Embryonic facial prominence (tissue), 1 donor: ENCODE measurements around the gene NLRC5.

Experiments
- DNase-seq: peaks from one replicate; pipeline ENCODE4 v3.0.0-alpha.2; 2016; ENCODE audit errors: extremely low spot score

Gene NLRC5

DNA sequence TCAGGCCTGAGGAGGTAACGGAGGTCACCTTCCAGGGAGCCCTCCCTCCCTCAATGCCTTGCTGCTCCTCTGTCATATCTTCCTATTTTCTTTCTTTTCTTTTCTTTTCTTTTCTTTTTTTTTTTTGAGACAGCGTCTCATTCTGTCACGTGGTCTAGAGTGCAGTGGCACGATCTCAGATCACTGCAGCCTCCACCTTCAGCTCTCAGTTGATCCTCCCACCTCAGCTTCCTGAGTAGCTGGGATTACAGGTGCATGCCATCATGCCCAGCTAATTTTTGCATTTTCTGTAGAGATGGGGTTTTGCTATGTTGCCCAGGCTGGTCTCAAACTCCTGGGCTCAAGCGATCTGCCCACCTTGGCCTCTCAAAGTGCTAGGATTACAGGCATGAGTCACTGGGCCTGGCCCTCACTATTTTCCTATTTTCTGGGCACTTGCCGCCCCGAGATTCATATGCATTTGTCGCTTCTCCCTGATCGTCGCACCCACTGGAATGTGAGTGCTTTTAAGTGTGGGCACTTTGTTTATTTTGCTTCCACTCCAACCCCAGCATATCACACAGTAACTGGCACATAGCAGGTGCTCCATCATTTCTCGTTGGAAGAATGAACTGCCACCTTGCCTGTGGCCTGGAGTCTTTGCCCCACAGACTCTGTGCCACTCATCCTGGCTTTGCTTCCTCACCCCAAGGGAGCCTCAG, 134.8 kb downstream of the NLRC5 start:
- DNase-seq, result no peak

DNA sequence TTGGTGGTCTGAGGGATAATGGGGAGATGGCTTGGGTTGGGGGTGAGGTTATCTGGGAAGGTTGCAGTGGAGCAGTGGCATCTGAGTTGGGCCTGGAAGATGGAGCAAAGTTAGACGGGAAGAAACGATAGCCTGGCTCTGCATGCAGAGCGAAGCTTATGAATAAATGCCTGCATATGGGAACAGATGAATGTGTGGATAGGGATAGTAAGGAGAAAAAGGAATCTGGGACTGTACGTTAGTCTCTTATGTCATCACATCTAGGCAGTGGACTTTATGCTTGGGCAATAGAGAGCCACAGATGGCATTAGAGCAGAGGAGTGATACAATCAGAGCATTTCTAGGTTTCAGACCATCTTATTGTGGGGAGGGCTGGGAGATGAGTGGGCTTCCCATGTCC, 136.0 kb downstream of the NLRC5 start:
- DNase-seq, result no peak

DNA sequence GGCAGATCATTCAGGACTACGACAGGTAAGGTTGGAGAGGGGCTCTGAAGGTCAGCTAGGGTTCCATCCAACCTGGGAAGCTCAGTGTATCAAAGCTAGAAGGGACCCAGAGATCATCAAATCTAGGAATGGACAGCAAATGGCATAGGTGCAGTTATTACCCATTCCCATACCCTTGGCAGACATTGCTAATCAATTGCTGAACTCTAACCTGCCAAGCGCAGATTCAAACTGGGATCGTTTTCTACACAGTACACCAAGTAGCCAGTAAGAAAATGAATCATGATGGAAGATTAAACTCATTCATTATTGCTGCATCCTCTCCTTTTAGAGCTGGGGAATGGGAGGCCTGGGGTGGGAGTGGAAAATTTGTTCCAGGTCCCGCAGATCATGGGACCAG, 136.6 kb downstream of the NLRC5 start:
- DNase-seq, result no peak

DNA sequence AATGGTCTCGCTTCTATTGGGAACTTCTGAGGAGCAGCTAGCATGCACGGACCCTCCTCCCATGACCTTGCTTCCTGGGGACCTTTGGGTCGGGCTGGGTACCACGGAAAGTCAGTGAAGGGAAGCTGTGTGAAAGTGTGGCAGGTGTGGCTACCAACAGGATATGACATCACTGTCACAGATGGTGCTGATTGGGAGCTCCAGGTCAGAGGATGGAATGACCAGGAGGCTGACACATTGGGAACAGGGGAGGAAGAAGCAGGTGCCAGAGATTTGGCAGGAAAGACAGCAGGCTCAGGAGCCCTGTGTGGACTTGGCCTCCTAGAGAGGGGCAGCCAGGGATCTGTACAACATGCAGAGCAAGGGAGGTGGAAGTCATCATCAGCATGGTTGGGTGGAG, 137.1 kb downstream of the NLRC5 start:
- DNase-seq, result no peak

DNA sequence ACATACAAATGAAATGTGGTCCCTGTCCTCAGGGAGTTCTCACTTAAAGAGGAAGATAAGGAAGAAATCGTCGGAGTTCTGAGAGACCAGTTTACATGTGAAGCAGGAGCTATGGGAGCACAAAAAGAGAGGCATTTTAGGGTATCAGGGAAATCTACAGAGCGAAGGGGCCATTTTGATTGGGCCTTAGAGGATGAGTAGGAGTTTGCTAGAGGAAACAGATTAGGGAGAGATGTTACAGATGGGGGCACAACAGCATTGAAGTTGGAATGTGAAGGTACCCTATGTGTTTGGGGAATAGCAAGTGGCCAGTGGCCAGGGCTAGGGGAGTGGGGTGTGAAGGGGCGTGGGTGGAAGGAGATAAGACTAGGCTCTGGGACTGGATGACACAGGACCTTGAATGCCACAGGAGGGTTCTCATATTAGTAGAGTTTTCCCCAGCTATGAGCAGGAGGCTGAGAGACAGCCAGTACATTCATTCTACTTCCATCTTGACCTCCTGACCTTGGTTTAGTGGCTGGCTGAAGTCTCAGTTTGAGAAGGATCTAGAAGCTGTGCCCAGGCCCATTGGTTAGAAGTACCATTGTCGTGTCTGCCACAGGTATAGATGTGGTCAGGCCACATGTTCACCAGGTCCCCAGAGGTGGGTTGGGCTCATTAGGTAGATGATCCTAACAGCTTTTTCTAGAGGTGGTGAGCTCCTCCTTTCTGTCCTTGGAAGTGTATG, 137.8 kb downstream of the NLRC5 start:
- no peak for DNase-seq

DNA sequence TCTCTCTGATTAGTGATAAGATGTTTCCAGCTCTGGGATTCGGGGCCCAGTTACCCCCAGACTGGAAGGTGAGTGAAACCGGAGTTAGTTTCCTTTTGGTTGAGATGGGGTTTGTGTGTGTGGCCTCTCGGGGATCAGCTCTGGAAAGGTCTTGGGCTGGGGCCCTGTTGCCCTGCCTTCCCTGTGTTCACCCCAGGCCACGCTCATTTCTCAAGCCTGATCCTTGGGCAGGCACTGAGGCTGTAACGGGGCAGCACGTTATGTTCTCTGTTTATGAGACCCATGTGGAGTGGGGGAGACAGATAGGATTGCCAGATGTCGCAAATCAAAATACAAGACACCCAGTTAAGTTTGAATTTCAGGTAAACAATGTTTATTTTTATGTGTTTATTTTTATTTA, 138.5 kb downstream of the NLRC5 start:
- no peak for DNase-seq

DNA sequence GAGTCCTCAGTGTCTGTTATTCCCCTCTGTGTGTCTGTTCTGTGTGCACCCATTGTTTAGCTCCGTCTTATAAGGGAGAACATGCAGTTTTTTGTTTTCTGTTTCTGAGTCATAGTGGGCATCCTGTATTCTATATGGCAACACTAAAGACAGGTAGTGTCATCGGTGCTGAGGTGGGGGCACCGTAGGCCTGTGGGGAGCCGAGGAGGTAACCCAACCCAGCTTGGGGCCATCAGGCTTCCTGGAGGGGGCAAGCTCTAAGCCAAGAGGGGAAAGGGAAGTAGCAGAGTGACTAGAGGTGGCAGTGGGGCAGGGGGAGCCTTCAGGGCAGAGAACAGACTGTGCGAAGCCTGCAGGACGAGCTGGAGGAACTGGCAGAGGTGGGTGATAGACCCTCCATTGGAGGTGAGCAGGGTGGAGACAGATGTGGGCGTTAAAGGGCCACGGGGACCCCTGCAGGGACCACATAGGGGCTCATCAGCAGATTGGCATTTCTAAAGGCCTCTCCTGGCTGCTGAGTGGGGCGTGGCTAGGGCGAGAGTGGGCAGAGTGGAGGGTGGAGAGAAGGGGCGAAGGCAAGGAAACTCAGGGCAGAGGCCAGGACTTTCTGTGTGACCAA, 139.5 kb downstream of the NLRC5 start:
- DNase-seq, result no peak

DNA sequence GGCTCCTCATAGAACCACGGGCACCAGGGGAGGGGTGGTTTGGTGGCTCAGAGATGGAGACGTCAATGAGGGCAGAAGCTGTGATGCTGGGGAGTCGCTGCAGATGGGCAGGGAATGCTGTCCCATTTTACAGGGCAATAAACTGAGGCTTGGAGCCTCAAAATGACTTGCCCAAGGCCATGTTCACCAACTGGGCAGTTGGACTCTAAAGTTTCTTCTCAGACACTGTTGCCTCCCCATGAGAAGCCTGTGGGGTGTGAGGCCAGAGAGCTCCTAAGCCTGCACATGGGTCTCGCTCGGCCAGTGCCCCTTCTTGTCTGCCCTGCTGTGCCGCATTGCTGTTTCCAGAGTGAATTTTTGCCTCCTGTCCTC, 141.6 kb downstream of the NLRC5 start:
- no peak for DNase-seq

DNA sequence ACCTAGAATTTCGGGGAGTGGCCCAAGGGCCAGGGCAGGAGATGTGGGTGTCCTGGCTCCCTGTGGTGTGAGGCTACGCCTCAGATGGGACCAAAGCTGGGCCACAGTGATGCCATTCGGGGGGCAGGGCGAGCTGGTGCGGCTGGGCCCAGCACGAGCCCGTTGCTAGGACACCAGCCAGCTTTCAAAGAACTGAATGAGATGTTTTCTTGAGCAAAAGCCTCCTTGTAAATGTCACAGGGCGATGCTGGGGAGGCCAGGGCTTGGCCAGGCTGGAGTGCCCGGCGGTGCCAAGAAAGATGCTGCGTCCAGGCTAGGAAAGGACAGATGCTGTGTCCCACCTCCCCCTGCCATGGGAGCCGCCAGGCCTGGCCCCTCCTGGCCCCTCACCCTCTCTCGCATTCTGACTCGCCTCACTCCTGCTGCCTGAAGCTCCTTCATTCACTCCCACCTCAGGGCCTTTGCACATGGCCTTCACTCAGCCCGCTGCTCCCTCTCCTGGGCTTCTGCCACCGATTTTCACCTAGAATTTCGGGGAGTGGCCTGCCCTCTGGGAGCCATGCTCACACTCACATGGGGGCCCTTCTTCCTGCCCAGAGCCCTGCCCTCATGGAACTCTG, 142.1 kb downstream of the NLRC5 start:
- no peak for DNase-seq

DNA sequence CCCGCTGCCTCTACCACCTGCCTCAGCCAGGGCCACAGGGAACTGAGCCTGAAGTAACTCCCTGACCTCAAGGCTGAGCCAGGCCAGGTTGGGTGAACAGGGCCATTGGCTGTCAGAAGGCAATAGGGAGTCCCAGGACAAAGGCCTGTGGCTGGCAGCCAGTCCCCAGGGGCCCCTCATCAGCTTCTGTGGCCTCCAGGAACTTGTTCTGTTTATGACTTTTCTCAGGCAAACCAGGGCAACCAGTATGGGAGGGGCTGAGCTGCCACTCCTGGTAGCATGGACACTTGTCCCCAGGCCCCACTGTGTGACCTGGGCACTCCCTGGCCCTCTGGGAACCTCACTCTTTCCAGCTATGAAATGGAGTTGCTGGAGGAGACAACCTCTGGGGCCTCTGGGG, 143.1 kb downstream of the NLRC5 start:
- DNase-seq, result no peak

DNA sequence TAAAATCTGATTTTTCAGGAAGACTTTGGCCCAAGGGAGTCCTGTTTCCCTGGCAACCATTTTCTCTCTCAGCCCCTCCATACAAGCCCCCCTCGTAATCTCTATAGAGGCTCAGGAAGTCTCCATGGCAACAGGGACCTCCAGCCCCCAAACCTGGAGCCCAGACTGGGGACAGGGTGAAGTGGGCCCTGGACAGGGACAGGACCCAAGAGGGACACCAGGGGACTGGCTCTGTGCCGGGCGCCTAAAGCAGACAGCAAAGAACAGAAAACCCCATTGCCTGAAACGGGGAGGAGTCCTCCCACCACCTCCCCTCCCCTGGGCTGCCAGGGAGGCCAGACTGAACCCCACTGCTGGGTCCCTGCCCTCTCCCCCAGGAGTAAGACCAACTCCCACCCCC, 143.7 kb downstream of the NLRC5 start:
- DNase-seq, result no peak
